Measurements from ENCODE around the gene ADARB2.

GRCh38 chr10:1255118-1255517 is 482.2 kb downstream of the ADARB2 start:
- no peak for TF ChIP-seq CTCF (IDR thresholded peaks at IDR 0.05)
- TF ChIP-seq POLR2AphosphoS5 (IDR thresholded peaks at IDR 0.05) = no peak
- no peak for TF ChIP-seq POLR2A (IDR thresholded peaks at IDR 0.05)

All from suprapubic skin (tissue), 4 donors.